Measurements from ENCODE around the gene LRP2BP. TPM values are rescaled to one million over a fixed set of nuclear protein-coding genes. Genes with fewer than 3 reads are reported as not detected.

Gene LRP2BP
- polyA plus RNA-seq, 2 donors = 0.18 to 0.31 TPM

DNA sequence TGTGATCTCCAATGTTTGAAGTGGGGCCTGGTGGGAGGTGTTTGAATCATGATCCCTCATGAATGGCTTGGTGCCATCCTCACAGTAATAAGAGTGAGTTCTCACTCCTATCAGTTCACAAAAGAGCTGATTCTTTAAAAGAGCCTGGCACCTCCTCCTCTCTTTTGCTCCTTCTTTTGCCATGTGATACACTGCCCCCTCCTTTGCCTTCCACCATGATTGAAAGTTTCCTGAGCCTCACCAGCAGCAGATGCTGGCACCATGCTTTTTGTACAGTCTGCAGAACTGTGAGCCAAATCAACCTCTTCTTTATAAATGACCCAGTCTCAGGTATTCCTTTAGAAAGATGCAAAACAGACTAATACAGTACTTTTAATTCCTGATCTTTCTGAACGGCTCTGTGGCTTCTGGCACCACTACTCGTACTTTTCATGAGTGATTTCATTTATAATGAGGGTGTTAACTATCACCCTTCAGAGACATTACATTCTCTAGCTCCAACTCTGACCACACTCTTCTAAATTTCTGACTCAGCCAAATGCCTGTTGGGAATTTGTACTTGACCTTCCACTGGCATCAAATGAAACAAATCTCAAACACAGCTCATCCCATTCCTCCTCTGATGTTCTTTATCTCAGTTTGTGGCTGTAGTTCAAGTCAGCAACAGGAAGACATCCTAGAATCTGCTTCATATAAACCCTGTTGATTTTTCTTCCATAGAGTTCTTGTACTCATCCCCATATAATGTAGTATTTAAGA, 25.8 kb upstream of the LRP2BP start:
- Histone ChIP-seq H3K36me3 (ENCODE audit: control insufficient read depth in 2 of 2, insufficient read depth in 2 of 2, low read length in 1 of 2) (peaks cover 4% of the 10 kb centered on the region in 2 donors), H3K27ac (ENCODE audit: low read depth in 2 of 2, low read length in 1 of 2) (no peak overlapping the region), H3K9me3 (ENCODE audit: control insufficient read depth in 2 of 2, insufficient read depth in 1 of 2, low read depth in 1 of 2, low read length in 1 of 2) (no peaks in the 10 kb centered on the region), H3K27me3 (ENCODE audit: control insufficient read depth in 1 of 2, insufficient read depth in 2 of 2, low read length in 2 of 2) (no peaks in the 10 kb centered on the region), H3K4me1 (ENCODE audit: control insufficient read depth in 2 of 2, insufficient read depth in 2 of 2, low read length in 1 of 2) (peaks cover 0 to 4% of the 10 kb centered on the region in 2 donors), H3K4me3 (ENCODE audit: low read depth in 1 of 2, low read length in 2 of 2) (no peak overlapping the region)
- WGBS, 2 donors = 38 to 67% methylated on average over 2 of the region's 2 CpGs

DNA sequence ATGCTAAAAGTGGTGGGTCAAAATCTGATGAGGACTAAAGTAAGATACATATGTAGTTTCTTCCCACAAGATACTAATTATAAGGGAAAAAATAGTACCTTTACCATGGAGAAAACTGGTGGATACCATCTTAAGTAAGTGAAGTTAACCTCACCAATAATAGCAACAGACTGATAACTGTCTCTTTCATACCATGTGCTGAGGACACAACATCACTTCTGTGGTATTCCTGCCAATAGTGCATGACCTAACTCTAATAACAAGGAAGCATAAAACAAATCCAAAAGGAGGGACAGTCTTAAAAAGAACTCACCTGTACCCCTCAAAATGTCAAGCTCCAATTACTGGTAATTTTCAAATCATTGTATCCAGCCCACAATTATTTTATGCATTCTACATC, 21.2 kb upstream of the LRP2BP start:
- H3K9me3 ChIP-seq (ENCODE audit: control insufficient read depth in 2 of 2, insufficient read depth in 1 of 2, low read depth in 1 of 2, low read length in 1 of 2) = no peaks in the 10 kb centered on the region
- H3K36me3 ChIP-seq (ENCODE audit: control insufficient read depth in 2 of 2, insufficient read depth in 2 of 2, low read length in 1 of 2) = peaks cover 7 to 11% of the 10 kb centered on the region in 2 donors
- no peaks in the 10 kb centered on the region for H3K27me3 ChIP-seq (ENCODE audit: control insufficient read depth in 1 of 2, insufficient read depth in 2 of 2, low read length in 2 of 2)
- H3K4me3 ChIP-seq (ENCODE audit: low read depth in 1 of 2, low read length in 2 of 2) = no peak overlapping the region
- no peak overlapping the region for H3K27ac ChIP-seq (ENCODE audit: low read depth in 2 of 2, low read length in 1 of 2)
- H3K4me1 ChIP-seq (ENCODE audit: control insufficient read depth in 2 of 2, insufficient read depth in 2 of 2, low read length in 1 of 2) = no peaks in the 10 kb centered on the region

DNA sequence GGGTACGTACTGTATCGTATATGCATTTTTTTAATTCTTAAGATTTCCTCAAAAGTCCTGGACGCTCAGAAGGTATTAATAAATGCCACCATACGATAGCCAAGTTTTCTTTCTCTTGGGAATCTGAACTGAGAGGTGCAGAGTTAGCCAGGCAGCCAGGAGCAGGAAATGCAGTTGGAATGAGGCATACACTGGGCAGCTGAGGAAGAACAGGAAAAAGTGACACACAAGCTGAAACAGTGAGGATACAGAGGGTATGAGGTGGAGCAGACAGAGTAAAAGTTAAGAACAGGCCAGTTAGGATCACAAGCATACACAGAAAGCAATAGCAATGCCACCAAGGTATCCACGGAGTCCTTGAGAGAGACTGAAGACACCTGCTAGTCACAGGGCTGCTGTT, 16.7 kb upstream of the LRP2BP start:
- Histone ChIP-seq H3K4me3 (ENCODE audit: low read depth in 1 of 2, low read length in 2 of 2) (no peak overlapping the region), H3K27me3 (ENCODE audit: control insufficient read depth in 1 of 2, insufficient read depth in 2 of 2, low read length in 2 of 2) (no peaks in the 10 kb centered on the region), H3K9me3 (ENCODE audit: control insufficient read depth in 2 of 2, insufficient read depth in 1 of 2, low read depth in 1 of 2, low read length in 1 of 2) (no peaks in the 10 kb centered on the region), H3K36me3 (ENCODE audit: control insufficient read depth in 2 of 2, insufficient read depth in 2 of 2, low read length in 1 of 2) (peaks cover 4 to 9% of the 10 kb centered on the region in 2 donors), H3K27ac (ENCODE audit: low read depth in 2 of 2, low read length in 1 of 2) (peak overlapping the region in 1 of 2 donors; percentile 21), H3K4me1 (ENCODE audit: control insufficient read depth in 2 of 2, insufficient read depth in 2 of 2, low read length in 1 of 2) (no peaks in the 10 kb centered on the region)
- 85 to 90% methylated on average over 5 of the region's 5 CpGs for WGBS, 2 donors

DNA sequence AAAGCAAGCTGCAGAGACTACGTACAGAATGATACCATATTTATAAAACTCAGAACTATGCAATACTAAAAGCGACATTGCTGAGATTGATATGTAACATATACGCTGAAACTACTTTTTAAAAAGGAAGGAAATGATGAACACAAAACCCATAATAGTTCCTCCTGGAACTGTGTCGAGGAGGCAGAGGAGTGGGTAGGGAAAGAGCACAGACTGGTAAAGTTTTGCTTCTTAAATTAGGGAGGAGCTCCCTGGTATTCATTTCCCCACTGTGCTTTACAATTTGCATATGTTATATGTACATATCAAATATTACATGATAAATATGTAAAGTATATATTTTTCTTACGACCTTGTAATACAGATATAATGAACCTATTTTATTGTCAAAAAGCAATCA, 16.1 kb upstream of the LRP2BP start:
- H3K4me1 ChIP-seq (ENCODE audit: control insufficient read depth in 2 of 2, insufficient read depth in 2 of 2, low read length in 1 of 2) = no peaks in the 10 kb centered on the region
- WGBS, 2 donors = 82 to 87% methylated on average over 5 of the region's 5 CpGs
- no peaks in the 10 kb centered on the region for H3K9me3 ChIP-seq (ENCODE audit: control insufficient read depth in 2 of 2, insufficient read depth in 1 of 2, low read depth in 1 of 2, low read length in 1 of 2)

DNA sequence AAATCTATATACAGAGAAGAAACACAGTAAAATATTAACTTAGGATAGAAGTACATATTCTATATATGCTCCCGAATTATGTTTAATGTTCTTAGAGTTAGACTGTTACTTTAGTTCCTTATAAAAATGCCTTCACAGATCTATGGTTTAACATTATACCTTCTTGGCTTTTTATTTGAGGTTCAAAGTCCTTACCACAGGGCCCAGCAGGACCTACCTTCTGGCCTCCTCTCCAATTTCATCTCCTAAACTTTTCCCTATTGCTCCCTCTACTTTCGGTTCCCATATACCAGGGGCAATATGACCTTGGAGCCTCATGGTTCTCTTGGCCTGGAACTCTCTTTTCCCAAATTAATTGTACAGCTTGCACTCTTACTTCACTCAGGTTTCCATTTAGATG, 12.7 kb upstream of the LRP2BP start:
- Histone ChIP-seq H3K4me3 (ENCODE audit: low read depth in 1 of 2, low read length in 2 of 2) (no peak overlapping the region), H3K9me3 (ENCODE audit: control insufficient read depth in 2 of 2, insufficient read depth in 1 of 2, low read depth in 1 of 2, low read length in 1 of 2) (no peaks in the 10 kb centered on the region), H3K4me1 (ENCODE audit: control insufficient read depth in 2 of 2, insufficient read depth in 2 of 2, low read length in 1 of 2) (no peaks in the 10 kb centered on the region), H3K36me3 (ENCODE audit: control insufficient read depth in 2 of 2, insufficient read depth in 2 of 2, low read length in 1 of 2) (peaks cover 0 to 6% of the 10 kb centered on the region in 2 donors), H3K27me3 (ENCODE audit: control insufficient read depth in 1 of 2, insufficient read depth in 2 of 2, low read length in 2 of 2) (no peaks in the 10 kb centered on the region), H3K27ac (ENCODE audit: low read depth in 2 of 2, low read length in 1 of 2) (no peak overlapping the region)
- 92 to 97% methylated on average over 2 of the region's 2 CpGs for WGBS, 2 donors

More for the DNA sequence above, 16.1 kb upstream of the LRP2BP start:
- H3K4me3 ChIP-seq (ENCODE audit: low read depth in 1 of 2, low read length in 2 of 2) = no peak overlapping the region
- H3K27ac ChIP-seq (ENCODE audit: low read depth in 2 of 2, low read length in 1 of 2) = no peak overlapping the region
- H3K27me3 ChIP-seq (ENCODE audit: control insufficient read depth in 1 of 2, insufficient read depth in 2 of 2, low read length in 2 of 2) = no peaks in the 10 kb centered on the region
- H3K36me3 ChIP-seq (ENCODE audit: control insufficient read depth in 2 of 2, insufficient read depth in 2 of 2, low read length in 1 of 2) = peaks cover 3 to 6% of the 10 kb centered on the region in 2 donors

DNA sequence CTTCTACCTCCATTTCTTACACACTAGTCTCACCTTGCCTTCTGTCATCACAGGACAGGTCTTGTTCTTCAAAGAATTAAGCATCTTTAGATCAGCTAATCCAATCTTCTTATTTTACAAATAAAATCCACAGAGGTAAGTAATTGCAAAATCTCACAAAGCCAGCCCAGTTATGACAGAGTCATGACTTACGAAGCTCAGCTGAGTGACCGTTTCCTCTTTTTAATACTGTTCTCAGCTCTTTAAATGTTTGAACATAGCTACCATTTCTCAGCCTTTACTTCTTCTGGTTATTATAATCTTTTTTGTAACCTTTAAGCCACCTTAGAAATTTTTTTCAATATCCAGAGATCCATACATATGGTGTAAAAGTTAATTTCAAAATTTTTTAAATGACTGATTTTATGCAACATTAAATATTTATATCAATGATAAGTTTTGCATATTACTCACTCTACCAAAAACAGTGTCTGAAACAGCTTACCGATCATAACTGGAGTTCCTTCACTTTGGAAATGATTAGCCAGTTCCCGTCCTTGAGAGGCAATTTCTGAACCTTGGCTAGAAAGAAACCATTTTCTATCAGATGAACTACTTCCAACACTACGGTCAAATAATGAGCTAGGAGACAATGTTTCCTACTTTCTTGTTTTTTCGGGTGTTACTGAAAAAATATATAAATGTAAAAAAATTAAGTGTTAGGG, 9.7 kb upstream of the LRP2BP start:
- 72 to 86% methylated on average over 6 of the region's 6 CpGs for WGBS, 2 donors
- Histone ChIP-seq H3K36me3 (ENCODE audit: control insufficient read depth in 2 of 2, insufficient read depth in 2 of 2, low read length in 1 of 2) (peaks cover 0 to 3% of the 10 kb centered on the region in 2 donors), H3K4me3 (ENCODE audit: low read depth in 1 of 2, low read length in 2 of 2) (no peak overlapping the region), H3K27ac (ENCODE audit: low read depth in 2 of 2, low read length in 1 of 2) (no peak overlapping the region), H3K27me3 (ENCODE audit: control insufficient read depth in 1 of 2, insufficient read depth in 2 of 2, low read length in 2 of 2) (no peaks in the 10 kb centered on the region), H3K9me3 (ENCODE audit: control insufficient read depth in 2 of 2, insufficient read depth in 1 of 2, low read depth in 1 of 2, low read length in 1 of 2) (no peaks in the 10 kb centered on the region), H3K4me1 (ENCODE audit: control insufficient read depth in 2 of 2, insufficient read depth in 2 of 2, low read length in 1 of 2) (no peaks in the 10 kb centered on the region)

DNA sequence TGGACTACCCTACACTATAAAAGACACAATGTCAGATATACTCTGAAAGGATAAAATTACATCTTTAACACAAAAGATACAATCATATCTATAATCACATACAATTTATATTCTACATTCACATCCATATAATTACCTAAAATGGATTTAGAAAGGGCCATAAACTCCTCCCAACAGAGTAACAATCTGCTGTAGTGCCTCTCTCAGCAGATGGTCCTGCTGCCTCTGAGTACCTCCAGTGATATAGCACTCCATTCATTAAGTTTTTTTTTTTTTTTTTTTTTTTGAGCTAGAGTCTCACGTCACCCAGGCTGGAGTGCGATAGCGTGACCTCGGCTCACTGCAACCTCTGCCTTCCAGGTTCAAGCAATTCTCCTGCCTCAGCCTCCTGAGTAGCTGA, 8.3 kb upstream of the LRP2BP start:
- no peaks in the 10 kb centered on the region for H3K4me1 ChIP-seq (ENCODE audit: control insufficient read depth in 2 of 2, insufficient read depth in 2 of 2, low read length in 1 of 2)
- no peaks in the 10 kb centered on the region for H3K27me3 ChIP-seq (ENCODE audit: control insufficient read depth in 1 of 2, insufficient read depth in 2 of 2, low read length in 2 of 2)
- no peaks in the 10 kb centered on the region for H3K9me3 ChIP-seq (ENCODE audit: control insufficient read depth in 2 of 2, insufficient read depth in 1 of 2, low read depth in 1 of 2, low read length in 1 of 2)
- no peak overlapping the region for H3K27ac ChIP-seq (ENCODE audit: low read depth in 2 of 2, low read length in 1 of 2)
- H3K36me3 ChIP-seq (ENCODE audit: control insufficient read depth in 2 of 2, insufficient read depth in 2 of 2, low read length in 1 of 2) = peaks cover 0 to 3% of the 10 kb centered on the region in 2 donors
- WGBS, 2 donors = 90 to 94% methylated on average over 4 of the region's 4 CpGs
- no peak overlapping the region for H3K4me3 ChIP-seq (ENCODE audit: low read depth in 1 of 2, low read length in 2 of 2)

DNA sequence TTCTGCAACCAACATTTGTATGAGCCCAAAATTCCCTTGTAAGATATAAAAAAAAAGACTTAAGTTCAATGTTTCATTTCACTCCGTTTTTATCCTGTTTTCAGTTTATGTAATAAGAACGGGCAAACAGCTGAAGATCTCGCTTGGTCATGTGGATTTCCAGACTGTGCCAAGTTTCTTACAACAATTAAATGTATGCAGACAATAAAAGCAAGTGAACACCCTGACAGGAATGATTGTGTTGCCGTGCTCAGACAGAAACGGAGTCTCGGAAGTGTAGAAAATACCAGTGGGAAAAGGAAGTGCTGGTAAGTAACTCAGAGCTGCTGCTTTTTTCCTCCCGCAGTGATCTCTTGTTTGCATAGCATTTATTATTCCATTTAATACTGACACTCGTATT, 3.7 kb upstream of the LRP2BP start:
- no peaks in the 10 kb centered on the region for H3K9me3 ChIP-seq (ENCODE audit: control insufficient read depth in 2 of 2, insufficient read depth in 1 of 2, low read depth in 1 of 2, low read length in 1 of 2)
- H3K27me3 ChIP-seq (ENCODE audit: control insufficient read depth in 1 of 2, insufficient read depth in 2 of 2, low read length in 2 of 2) = no peaks in the 10 kb centered on the region
- peak overlapping the region in 1 of 2 donors; percentile 44 for H3K4me3 ChIP-seq (ENCODE audit: low read depth in 1 of 2, low read length in 2 of 2)
- peak overlapping the region in 1 of 2 donors; percentile 49 for H3K27ac ChIP-seq (ENCODE audit: low read depth in 2 of 2, low read length in 1 of 2)
- peaks cover 0 to 3% of the 10 kb centered on the region in 2 donors for H3K36me3 ChIP-seq (ENCODE audit: control insufficient read depth in 2 of 2, insufficient read depth in 2 of 2, low read length in 1 of 2)
- WGBS, 2 donors = 44 to 47% methylated on average over 8 of the region's 8 CpGs
- H3K4me1 ChIP-seq (ENCODE audit: control insufficient read depth in 2 of 2, insufficient read depth in 2 of 2, low read length in 1 of 2) = no peaks in the 10 kb centered on the region

DNA sequence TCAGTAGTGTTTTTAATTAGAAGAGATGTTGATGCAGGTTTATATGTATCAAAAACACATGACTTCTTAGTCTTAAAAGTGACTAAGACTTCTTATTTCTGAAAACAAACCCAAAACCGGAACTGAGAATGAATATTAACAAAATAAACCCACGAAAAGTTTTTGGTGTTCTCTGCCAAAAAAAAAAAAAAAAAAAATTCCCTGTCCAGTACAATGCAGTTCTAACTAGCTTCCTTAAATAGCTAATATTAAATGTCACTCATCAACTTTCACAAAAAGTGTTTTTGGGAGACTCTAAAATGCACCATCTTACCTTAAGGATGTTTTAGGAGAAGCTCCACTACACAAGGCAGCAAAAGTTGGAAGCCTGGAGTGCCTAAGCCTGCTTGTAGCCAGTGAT, 2.9 kb upstream of the LRP2BP start:
- H3K9me3 ChIP-seq (ENCODE audit: control insufficient read depth in 2 of 2, insufficient read depth in 1 of 2, low read depth in 1 of 2, low read length in 1 of 2) = no peaks in the 10 kb centered on the region
- 11 to 21% methylated on average over 2 of the region's 2 CpGs for WGBS, 2 donors
- H3K4me1 ChIP-seq (ENCODE audit: control insufficient read depth in 2 of 2, insufficient read depth in 2 of 2, low read length in 1 of 2) = no peaks in the 10 kb centered on the region
- no peaks in the 10 kb centered on the region for H3K27me3 ChIP-seq (ENCODE audit: control insufficient read depth in 1 of 2, insufficient read depth in 2 of 2, low read length in 2 of 2)
- peaks cover 0 to 3% of the 10 kb centered on the region in 2 donors for H3K36me3 ChIP-seq (ENCODE audit: control insufficient read depth in 2 of 2, insufficient read depth in 2 of 2, low read length in 1 of 2)
- peak overlapping the region in 1 of 2 donors; percentile 44 for H3K4me3 ChIP-seq (ENCODE audit: low read depth in 1 of 2, low read length in 2 of 2)
- H3K27ac ChIP-seq (ENCODE audit: low read depth in 2 of 2, low read length in 1 of 2) = peak overlapping the region in 1 of 2 donors; percentile 53
